ENCODE measurements around the gene COG3.

DNA sequence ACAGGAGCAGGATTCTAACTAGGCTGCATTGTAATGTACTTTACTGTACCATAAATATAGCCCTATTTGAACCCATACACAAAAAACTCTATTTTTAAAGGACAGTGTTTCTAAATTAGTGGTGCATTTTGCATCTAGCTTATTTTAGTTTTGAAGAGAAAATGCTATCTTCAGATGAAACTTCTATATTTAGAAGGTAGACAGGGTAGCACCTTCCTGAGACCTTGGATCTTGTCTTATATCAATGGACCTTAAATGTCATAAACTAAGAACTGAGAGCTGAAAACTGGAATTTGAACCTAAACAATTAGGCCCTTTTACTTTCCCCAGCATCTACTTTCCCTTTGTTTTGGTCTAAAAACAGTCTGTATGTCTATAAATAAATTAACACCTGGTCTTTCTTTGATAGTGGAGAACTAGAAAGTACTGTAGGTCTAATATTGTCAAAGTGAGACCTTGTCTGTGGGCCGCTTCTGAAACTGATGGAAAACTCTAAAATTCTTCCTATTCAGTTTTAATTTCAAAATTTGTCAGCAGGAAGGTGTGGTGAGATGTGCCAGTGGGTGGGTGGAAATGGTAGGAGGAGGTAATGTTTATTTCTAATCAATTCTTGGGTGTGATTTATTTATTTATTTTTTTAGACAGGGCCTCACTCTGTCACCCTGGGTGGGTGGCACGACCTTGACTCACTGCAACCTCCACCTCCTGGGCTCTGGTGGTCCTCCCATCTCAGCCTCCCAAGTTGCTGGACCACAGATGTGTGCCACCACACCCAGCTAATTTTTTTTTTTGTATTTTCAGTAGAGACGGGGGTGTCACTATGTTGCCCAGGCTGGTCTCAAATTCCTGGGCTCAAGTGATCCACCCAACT, 10.1 kb downstream of the COG3 start:
- TF ChIP-seq, protein P1, sequence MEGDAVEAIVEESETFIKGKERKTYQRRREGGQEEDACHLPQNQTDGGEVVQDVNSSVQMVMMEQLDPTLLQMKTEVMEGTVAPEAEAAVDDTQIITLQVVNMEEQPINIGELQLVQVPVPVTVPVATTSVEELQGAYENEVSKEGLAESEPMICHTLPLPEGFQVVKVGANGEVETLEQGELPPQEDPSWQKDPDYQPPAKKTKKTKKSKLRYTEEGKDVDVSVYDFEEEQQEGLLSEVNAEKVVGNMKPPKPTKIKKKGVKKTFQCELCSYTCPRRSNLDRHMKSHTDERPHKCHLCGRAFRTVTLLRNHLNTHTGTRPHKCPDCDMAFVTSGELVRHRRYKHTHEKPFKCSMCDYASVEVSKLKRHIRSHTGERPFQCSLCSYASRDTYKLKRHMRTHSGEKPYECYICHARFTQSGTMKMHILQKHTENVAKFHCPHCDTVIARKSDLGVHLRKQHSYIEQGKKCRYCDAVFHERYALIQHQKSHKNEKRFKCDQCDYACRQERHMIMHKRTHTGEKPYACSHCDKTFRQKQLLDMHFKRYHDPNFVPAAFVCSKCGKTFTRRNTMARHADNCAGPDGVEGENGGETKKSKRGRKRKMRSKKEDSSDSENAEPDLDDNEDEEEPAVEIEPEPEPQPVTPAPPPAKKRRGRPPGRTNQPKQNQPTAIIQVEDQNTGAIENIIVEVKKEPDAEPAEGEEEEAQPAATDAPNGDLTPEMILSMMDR (IDR thresholded peaks at IDR 0.05; ENCODE audit: insufficient read depth, low read length, poor library complexity, severe bottlenecking): no peak
- TF ChIP-seq EZH2phosphoT487 (conservative IDR thresholded peaks at IDR 0.05; ENCODE audit: low read length): no peak

All from SU-DHL-6 (cell line).